H1 (cell line): ENCODE data around the gene USHBP1. TPM values are rescaled to one million over a fixed set of nuclear protein-coding genes. Genes with fewer than 3 reads are reported as not detected.

Experiments
- CTCF ChIA-PET: fragments of 300-600 bp; sonication (Branson Sonifier 250); formaldehyde crosslinking; loops from one replicate; lab custom pipeline; 2021; ENCODE audit not compliant: partially characterized antibody; lab: Charles Lee
- POLR2A ChIA-PET: fragments of 300-600 bp; sonication (Branson Sonifier 250); formaldehyde crosslinking; loops from one replicate; lab custom pipeline; 2021; ENCODE audit warnings: inconsistent platforms; ENCODE audit not compliant: partially characterized antibody; lab: Charles Lee
- DNase-seq, 2 experiments: peaks; one replicate each; pipeline versions ENCODE4 v3.0.0 to v3.0.0-alpha.2; 2010 to 2022; ENCODE audit warnings: low spot score in 2 of 2, low read depth in 1 of 2, mixed read lengths in 1 of 2
- FAIRE-seq: peaks from 2 replicates; lab custom pipeline; 2011; peaks lifted over from hg19 to GRCh38; lab: Jason Lieb, UNC
- H2AFZ ChIP-seq: 2 replicates; pipeline ENCODE4 v1.8.1; 2012; ENCODE audit warnings: low read length, inconsistent platforms
- H2AK5ac ChIP-seq: 2 replicates; pipeline ENCODE4 v1.6.1; 2013; ENCODE audit warnings: low read depth, low read length
- H2BK120ac ChIP-seq: replicated peaks from 2 replicates; pipeline ENCODE3; 2013; ENCODE audit warnings: low read depth, low read length, inconsistent platforms
- H2BK12ac ChIP-seq: 2 replicates; pipeline ENCODE4 v1.6.1; 2013; ENCODE audit warnings: low read depth, low read length
- H2BK15ac ChIP-seq: 2 replicates; pipeline ENCODE4 v1.6.1; 2013; ENCODE audit warnings: low read length
- H2BK20ac ChIP-seq: 2 replicates; pipeline ENCODE4 v1.6.1; 2013; ENCODE audit warnings: low read length
- H2BK5ac ChIP-seq: 2 replicates; pipeline ENCODE4 v1.6.1; 2013; ENCODE audit warnings: low read depth, low read length
- H3K14ac ChIP-seq: 2 replicates; pipeline ENCODE4 v1.6.1; 2013; ENCODE audit warnings: inconsistent platforms; ENCODE audit not compliant: insufficient read length
- H3K18ac ChIP-seq: 2 replicates; pipeline ENCODE4 v1.6.1; 2013; ENCODE audit warnings: low read length; ENCODE audit errors: extremely low read depth
- H3K23ac ChIP-seq: 2 replicates; pipeline ENCODE4 v1.6.1; 2013; ENCODE audit warnings: inconsistent platforms; ENCODE audit not compliant: insufficient read length
- H3K23me2 ChIP-seq: 2 replicates; pipeline ENCODE4 v1.6.1; 2013; ENCODE audit warnings: low read depth, low read length
- H3K27ac ChIP-seq: 2 replicates; pipeline ENCODE4 v1.6.1; 2011; ENCODE audit warnings: low read depth, low read length, inconsistent platforms
- H3K27me3 ChIP-seq, 4 experiments: replicated peaks in 1 of 4; 1 replicate in 1 of 4; 2 replicates in 3 of 4; pipeline versions ENCODE4 v1.6.1 to v1.8.1; 2011 to 2013; ENCODE audit warnings: low read length in 3 of 4, mild to moderate bottlenecking in 3 of 4, inconsistent platforms in 2 of 4, mixed read lengths in 2 of 4, moderate library complexity in 1 of 4; ENCODE audit not compliant: control insufficient read depth in 3 of 4, insufficient read depth in 3 of 4; ENCODE audit errors: extremely low read depth in 1 of 4
- H3K36me3 ChIP-seq, 4 experiments: 2 replicates each; pipeline versions ENCODE4 v1.6.1 to v1.8.1; 2011 to 2013; ENCODE audit warnings: mild to moderate bottlenecking in 4 of 4, low read length in 3 of 4, moderate library complexity in 2 of 4, control low read depth in 1 of 4, inconsistent platforms in 1 of 4; ENCODE audit not compliant: insufficient read depth in 4 of 4, control insufficient read depth in 2 of 4
- H3K4ac ChIP-seq: replicated peaks from 2 replicates; pipeline ENCODE3; 2013; ENCODE audit warnings: low read length, low read depth, mixed read lengths, inconsistent platforms; ENCODE audit not compliant: insufficient read length
- H3K4me1 ChIP-seq, 4 experiments: replicated peaks in 1 of 4; 1 replicate in 1 of 4; 2 replicates in 3 of 4; pipeline versions ENCODE4 v1.6.1 to v1.8.1; 2011 to 2013; ENCODE audit warnings: low read length in 3 of 4, inconsistent platforms in 2 of 4, mixed read lengths in 1 of 4; ENCODE audit not compliant: insufficient read depth in 4 of 4, control insufficient read depth in 3 of 4
- H3K4me2 ChIP-seq, 2 experiments: 2 replicates each; pipeline versions ENCODE4 v1.6.1 to v1.8.1; 2011 to 2013; ENCODE audit warnings: low read depth in 2 of 2, low read length in 2 of 2, control low read depth in 1 of 2, inconsistent platforms in 1 of 2, mild to moderate bottlenecking in 1 of 2; ENCODE audit not compliant: insufficient read depth in 1 of 2
- H3K4me3 ChIP-seq, 4 experiments: fragments of 200-600, 300-600 bp in 1 of 4; sonication (generic), shearing (Covaris generic), sonication (Bioruptor Twin) in 1 of 4; 2 replicates each; pipeline versions ENCODE4 v1.5.1 to v1.8.1; 2011 to 2016; ENCODE audit warnings: low read length in 4 of 4, low read depth in 3 of 4, control low read depth in 2 of 4, inconsistent platforms in 2 of 4, mild to moderate bottlenecking in 2 of 4, mixed read lengths in 1 of 4, moderate library complexity in 1 of 4; ENCODE audit not compliant: insufficient read depth in 2 of 4; ENCODE audit errors: extremely low read depth in 1 of 4
- H3K56ac ChIP-seq: replicated peaks from 2 replicates; pipeline ENCODE3; 2013; ENCODE audit warnings: low read depth, mild to moderate bottlenecking, mixed read lengths, low read length, inconsistent platforms; ENCODE audit not compliant: insufficient read length
- H3K79me1 ChIP-seq: 2 replicates; pipeline ENCODE4 v1.6.1; 2013; ENCODE audit warnings: low read depth, low read length, control low read depth
- H3K79me2 ChIP-seq, 2 experiments: 2 replicates each; pipeline versions ENCODE4 v1.6.1 to v1.8.1; 2012 to 2013; ENCODE audit warnings: low read length in 2 of 2, mild to moderate bottlenecking in 2 of 2, inconsistent platforms in 1 of 2; ENCODE audit not compliant: insufficient read depth in 2 of 2, control insufficient read depth in 1 of 2
- H3K9ac ChIP-seq, 4 experiments: replicated peaks in 1 of 4; 1 replicate in 1 of 4; 2 replicates in 3 of 4; pipeline versions ENCODE4 v1.6.1 to v1.8.1; 2011 to 2013; ENCODE audit warnings: low read depth in 3 of 4, low read length in 3 of 4, control low read depth in 2 of 4, mild to moderate bottlenecking in 2 of 4, moderate library complexity in 2 of 4, inconsistent platforms in 1 of 4; ENCODE audit errors: extremely low read depth in 1 of 4
- H3K9me3 ChIP-seq, 2 experiments: 2 replicates each; pipeline versions ENCODE4 v1.6.1 to v1.8.1; 2012 to 2013; ENCODE audit warnings: mild to moderate bottlenecking in 2 of 2, moderate library complexity in 2 of 2, control low read depth in 1 of 2, inconsistent platforms in 1 of 2, low read depth in 1 of 2, low read length in 1 of 2, mixed read lengths in 1 of 2; ENCODE audit not compliant: insufficient read depth in 2 of 2
- H4K20me1 ChIP-seq, 2 experiments: replicated peaks in 1 of 2; 2 replicates each; pipeline versions ENCODE3 to v1.8.1; 2011 to 2013; ENCODE audit warnings: inconsistent platforms in 2 of 2, low read length in 2 of 2, mild to moderate bottlenecking in 1 of 2; ENCODE audit not compliant: insufficient read depth in 2 of 2, control insufficient read depth in 1 of 2
- H4K5ac ChIP-seq: 2 replicates; pipeline ENCODE4 v1.6.1; 2013; ENCODE audit warnings: low read length, low read depth, mixed read lengths, inconsistent platforms; ENCODE audit not compliant: insufficient read length
- H4K8ac ChIP-seq: 2 replicates; pipeline ENCODE4 v1.8.0; 2013; ENCODE audit warnings: mild to moderate bottlenecking, moderate library complexity, low read length, inconsistent platforms; ENCODE audit not compliant: insufficient read depth; ENCODE audit errors: extremely low read depth
- H4K91ac ChIP-seq: replicated peaks from 2 replicates; pipeline ENCODE3; 2013; ENCODE audit warnings: low read length, mixed read lengths, inconsistent platforms; ENCODE audit not compliant: insufficient read length
- CEBPB ChIP-seq: IDR thresholded peaks from 2 replicates; pipeline ENCODE4 v1.6.1; 2012; ENCODE audit warnings: low read depth, low read length
- EP300 ChIP-seq, 2 experiments: IDR thresholded peaks; 1 replicate in 1 of 2; 2 replicates in 1 of 2; pipeline ENCODE4 v1.6.1; 2011 to 2012; ENCODE audit warnings: low read depth in 2 of 2, low read length in 2 of 2, mild to moderate bottlenecking in 2 of 2, borderline replicate concordance in 1 of 2, inconsistent platforms in 1 of 2, moderate library complexity in 1 of 2
- GTF2F1 ChIP-seq: IDR thresholded peaks from 2 replicates; pipeline ENCODE4 v1.6.1; 2012; ENCODE audit warnings: low read depth, low read length, improper control_type of control experiment, borderline replicate concordance
- NRF1 ChIP-seq: IDR thresholded peaks from 2 replicates; pipeline ENCODE4 v1.6.1; 2011; ENCODE audit warnings: mild to moderate bottlenecking, low read depth, low read length, improper control_type of control experiment
- RNF2 ChIP-seq: fragments of 200-900, 300-1000 bp; sonication (generic); IDR thresholded peaks from 2 replicates; pipeline ENCODE4 v1.7.1; 2016; ENCODE audit warnings: borderline replicate concordance, low read depth, mild to moderate bottlenecking, antibody characterized with exemption, low read length; ENCODE audit not compliant: poor library complexity, severe bottlenecking; ENCODE audit errors: missing control alignments
- SIN3A ChIP-seq, 2 experiments: IDR thresholded peaks in 1 of 2; conservative IDR thresholded peaks in 1 of 2; 2 replicates each; pipeline ENCODE4 v1.6.1; 2011 to 2012; ENCODE audit warnings: low read length in 2 of 2, improper control_type of control experiment in 1 of 2, low read depth in 1 of 2, mild to moderate bottlenecking in 1 of 2
- SRF ChIP-seq: IDR thresholded peaks from 2 replicates; pipeline ENCODE4 v1.6.1; 2011; ENCODE audit warnings: mild to moderate bottlenecking, low read depth, low read length, moderate library complexity
- SUZ12 ChIP-seq: fragments of 200-600 bp; sonication (generic); IDR thresholded peaks from 2 replicates; pipeline ENCODE4 v1.6.1; 2012; ENCODE audit warnings: mild to moderate bottlenecking, inconsistent platforms, low read length, moderate library complexity, mixed read lengths
- TAF7 ChIP-seq: optimal IDR thresholded peaks from 2 replicates; pipeline ENCODE3; 2011; ENCODE audit warnings: low read depth, mild to moderate bottlenecking, inconsistent platforms, low read length, moderate library complexity, borderline replicate concordance
- ZNF274 ChIP-seq: IDR thresholded peaks from 2 replicates; pipeline ENCODE4 v1.7.0; 2012; ENCODE audit warnings: low read length, borderline replicate concordance; ENCODE audit errors: extremely low read depth
- whole genome bisulfite sequencing, 2 experiments: shearing (Covaris generic) in 1 of 2; methylation state at CpG; one replicate each; pipeline versions ENCODE4 v1.1.6 to v1.1.7; 2013 to 2015; ENCODE audit warnings: low lambda C conversion rate in 2 of 2, mixed read lengths in 2 of 2, inconsistent platforms in 1 of 2, low coverage in 1 of 2, missing lambda C conversion rate in 1 of 2; ENCODE audit not compliant: insufficient replicate concordance in 2 of 2, insufficient coverage in 1 of 2, insufficient read length in 1 of 2; ENCODE audit errors: extremely low coverage in 1 of 2, missing lambda C conversion rate in 1 of 2; 5-methylcytosine and 5-hydroxymethylcytosine counted together
- polyA plus RNA-seq, 7 experiments: library from polyadenylated mRNA; depleted of rRNA in 3 of 7; stranded (reverse) in 5 of 7; unstranded in 2 of 7; fragments of >200 nt in 5 of 7; fragments of 200-250 nt in 2 of 7; gene quantifications; 1 replicate in 5 of 7; 2 replicates in 1 of 7; 4 replicates in 1 of 7; pipeline versions ENCODE4 v1.2.1 to v1.2.3, GENCODE V29; 2011 to 2013; ENCODE audit warnings: missing spikeins in 2 of 7, mixed read lengths in 2 of 7
- total RNA-seq: library from RNA; stranded (reverse); fragmentation: NEBNext Ultra II Directional; extraction: Animal tissue kit (Norgen Biotek cat#: 25700); gene quantifications from 2 replicates; pipeline ENCODE4 v1.2.1, GENCODE V29; 2021

The USHBP1 gene
- total and polyA plus RNA-seq, 2 of the 8 experiments (the other 6 are each of a cell fraction or from before 2014, with no cell fraction given) = 5.0 to 7.5 TPM

GRCh38 chr19:17303167-17303939 is 38.8 kb upstream of the USHBP1 start, which contains the start of gene ABHD8:
TSS of gene ABHD8 (minus strand) at chr19:17303425. CDS start at chr19:17301616, 1,809 bp downstream.
- Histone ChIP-seq H4K20me1 (peaks cover 1 to 8% of the 10 kb centered on the region in 2 experiments), H3K79me1 (peaks cover 4% of the 10 kb centered on the region), H3K4me1 (peaks cover 12 to 21% (median 14%) of the 10 kb centered on the region in 4 experiments), H2BK120ac (no peak within 1 kb of the TSS), H3K14ac (no peak within 1 kb of the TSS), H2AK5ac (0 out of 2 replicates have a peak within 1 kb of the TSS, but pooled peaks have one; percentile 53), H2AFZ (no peak within 1 kb of the TSS), H3K18ac (peak within 1 kb of the TSS; percentile 91), H3K27ac (no peak within 1 kb of the TSS), H2BK20ac (no peak within 1 kb of the TSS), H3K79me2 (peaks cover 0 to 4% of the 10 kb centered on the region in 2 experiments; a peak in 1 of 4 replicates), H3K4me2 (peak within 1 kb of the TSS; percentile 82 to 98), H3K36me3 (peaks cover 0 to 13% (median 2%) of the 10 kb centered on the region in 4 experiments; a peak in 4 of 8 replicates), H3K27me3 (no peaks in the 10 kb centered on the region), H4K5ac (peak within 1 kb of the TSS; percentile 47), H3K9ac (peak within 1 kb of the TSS; percentile 2 to 63 (median 49)), H2BK12ac (no peak within 1 kb of the TSS), H3K23me2 (peaks cover 7% of the 10 kb centered on the region), H2BK5ac (no peak within 1 kb of the TSS; the same call in 1 of the 2 replicates), H3K56ac (no peak within 1 kb of the TSS), H3K4me3 (peak within 1 kb of the TSS; percentile 54 to 78 (median 58)), H3K23ac (no peak within 1 kb of the TSS), H3K4ac (peak within 1 kb of the TSS; percentile 75), H4K91ac (peak within 1 kb of the TSS; percentile 88), H2BK15ac (peak within 1 kb of the TSS; percentile 81; the same call in 1 of the 2 replicates), H4K8ac (no peak within 1 kb of the TSS), H3K9me3 (no peaks in the 10 kb centered on the region; a peak in 1 of 4 replicates)
- DNase-seq = peak in 1 of 2 experiments; percentile 99
- no peak for FAIRE-seq
- CTCF ChIA-PET = interaction anchor here (0.7 to 3.0 kb wide), 8 partner anchors 11 to 97 kb away, joined by 3 to 29 read pairs (median 3); no protein-coding TSS in a partner anchor
- 7% methylated on average over 33 of the region's 52 CpGs; no CpG with 5 or more reads in 1 of the 2 experiments for WGBS, 2 experiments
- POLR2A ChIA-PET = interaction anchor here (1.1 to 18.5 kb wide), 6 partner anchors 12 to 88 kb away, joined by 3 to 329 read pairs (median 4); partner anchors contain the start of genes ANO8, BABAM1 and USE1
- TF ChIP-seq ZNF274 (no peak), EP300 (IDR thresholded peaks at IDR 0.05; ENCODE audit: borderline replicate concordance in 1 of 2, low read depth in 2 of 2, low read length in 2 of 2) (no peak), TAF7 (no peak), RNF2 (no peak), SRF (no peak), SUZ12 (no peak), SIN3A (conservative IDR thresholded peaks at IDR 0.05 in 1 of 2, IDR thresholded peaks at IDR 0.05 in 1 of 2; ENCODE audit: low read depth in 1 of 2, low read length in 2 of 2) (peak in 1 of 2 experiments; percentile 71; a peak in 1 of 4 replicates), CEBPB (no peak), NRF1 (no peak), GTF2F1 (no peak)
